GM19238 (cell line): ENCODE results near the gene GAD1.

Experiments
- DNase-seq: peaks from one replicate; pipeline ENCODE4 v3.0.0; 2011; ENCODE audit warnings: low spot score; ENCODE audit not compliant: insufficient read length

Gene GAD1

GRCh38 chr2:170816504-170817092 is at the start of gene GAD1:
TSS of gene GAD1 (plus strand) at chr2:170816887. CDS start at chr2:170818592, 1,705 bp downstream.
- DNase-seq, result no peak

GRCh38 chr2:170770008-170770605 is 46.6 kb upstream of the GAD1 start, which contains the start of gene ERICH2:
TSS of gene ERICH2 (plus strand) at chr2:170770378. CDS start at chr2:170770682, 304 bp downstream.
- DNase-seq, result peak; percentile 40

GRCh38 chr2:170770606-170771420 is 45.9 kb upstream of the GAD1 start:
- DNase-seq, result peak; percentile 69

- no peak for DNase-seq
Observed at GRCh38 chr2:170771421-170771937, 45.2 kb upstream of the GAD1 start.

GRCh38 chr2:170772295-170772694 is 44.4 kb upstream of the GAD1 start:
- DNase-seq, result no peak

- no peak for DNase-seq
Observed at GRCh38 chr2:170774074-170774473, 42.6 kb upstream of the GAD1 start.

- DNase-seq, result no peak
Observed at GRCh38 chr2:170778900-170779299, 37.8 kb upstream of the GAD1 start.

- no peak for DNase-seq
Observed at GRCh38 chr2:170779304-170779703, 37.4 kb upstream of the GAD1 start.

- DNase-seq, result no peak
Observed at GRCh38 chr2:170782673-170783072, 34.0 kb upstream of the GAD1 start.

- DNase-seq, result no peak
Observed at GRCh38 chr2:170783549-170783948, 33.1 kb upstream of the GAD1 start.

GRCh38 chr2:170798996-170799395 is 17.7 kb upstream of the GAD1 start:
- DNase-seq, result no peak

- DNase-seq, result no peak
Observed at GRCh38 chr2:170806548-170806947, 10.1 kb upstream of the GAD1 start.

- no peak for DNase-seq
Observed at GRCh38 chr2:170812710-170813600, 3.7 kb upstream of the GAD1 start.

GRCh38 chr2:170813611-170814532 is 2.8 kb upstream of the GAD1 start:
- DNase-seq, result no peak

GRCh38 chr2:170814533-170815230 is 2.0 kb upstream of the GAD1 start:
- no peak for DNase-seq

GRCh38 chr2:170815311-170815710 is 1.4 kb upstream of the GAD1 start:
- no peak for DNase-seq

GRCh38 chr2:170815746-170816503 is 762 bp upstream of the GAD1 start:
- no peak for DNase-seq

GRCh38 chr2:170817093-170818035 is 677 bp downstream of the GAD1 start:
- no peak for DNase-seq
